Left lung (tissue), 10 donors: ENCODE data around the gene PAX8. TPM values are rescaled to one million over a fixed set of nuclear protein-coding genes. Genes with fewer than 3 reads are reported as not detected.
A peak's percentile ranks its signal among the peaks of the same experiment; 100 is the strongest.

ENCODE experiments used
- ATAC-seq: fragments of 200-7000 bp; cut with Tn5 transposase; one replicate; pipeline ENCODE4 v1.9.1; 2020; ENCODE audit warnings: moderate library complexity
- DNase-seq, 4 donors: peaks; one replicate each; pipeline ENCODE4 v3.0.0-alpha.2; 2013 to 2020
- H3K27ac ChIP-seq, 2 donors: fragments of 200-600 bp; sonication (generic) in 1 of 2; one replicate each; pipeline versions ENCODE4 v1.5.0 to v1.8.0; 2020 to 2021
- H3K27me3 ChIP-seq, 2 donors: fragments of 200-600 bp; sonication (generic) in 1 of 2; one replicate each; pipeline versions ENCODE4 v1.5.0 to v1.8.0; 2020 to 2021
- H3K36me3 ChIP-seq, 2 donors: fragments of 200-600 bp; sonication (generic) in 1 of 2; one replicate each; pipeline versions ENCODE4 v1.5.0 to v1.8.0; 2020 to 2021
- H3K4me1 ChIP-seq, 2 donors: fragments of 200-600 bp; one replicate each; pipeline ENCODE4 v1.8.0; 2021
- H3K4me3 ChIP-seq, 2 donors: fragments of 200-600 bp; sonication (generic) in 1 of 2; one replicate each; pipeline versions ENCODE4 v1.5.0 to v1.8.0; 2020 to 2021; ENCODE audit warnings: mild to moderate bottlenecking in 1 of 2
- H3K9me3 ChIP-seq, 2 donors: fragments of 200-600 bp; sonication (generic) in 1 of 2; one replicate each; pipeline versions ENCODE4 v1.5.0 to v1.8.0; 2020 to 2021
- CTCF ChIP-seq, 2 donors: fragments of 200-600 bp; sonication (generic) in 1 of 2; IDR thresholded peaks; one replicate each; pipeline versions ENCODE4 v1.5.0 to v1.8.0; 2021; ENCODE audit warnings: antibody characterized with exemption in 2 of 2
- intact Hi-C, 2 donors: fragments of 100-400 bp; cut with DNase I; formaldehyde crosslinking; loops; one replicate each; pipeline versions ENCODE4 v1.11.2 to v1.14.2; 2022
- polyA plus RNA-seq, 6 donors: library from polyadenylated mRNA; unstranded; fragments of 120-200 nt; gene quantifications; one replicate each; pipeline ENCODE4 v1.2.1, GENCODE V29; 2013; ENCODE audit not compliant: insufficient read length in 6 of 6
- total RNA-seq, 2 donors: library from RNA; stranded (reverse); fragmentation: NEBNext Ultra II Directional; extraction: Animal tissue kit (Norgen Biotek cat#: 25700); gene quantifications; one replicate each; pipeline ENCODE4 v1.2.1, GENCODE V29; 2021
- donor health status: DM: no; HTN: yes; CAD: no.
- donor health status: DM: no; HTN: no; CAD: no.

The PAX8 gene
- total and polyA plus RNA-seq, 8 donors, result 2.6 to 16.8 (median 6.4) TPM

GRCh38 chr2:113171334-113172075 is 107.2 kb downstream of the PAX8 start:
- H3K27me3 ChIP-seq, result no peaks in the 10 kb centered on the region
- H3K36me3 ChIP-seq, result no peaks in the 10 kb centered on the region
- DNase-seq (peak in 1 of 4 donors; percentile 29), ATAC-seq (no peak)
- H3K27ac ChIP-seq, result no peak overlapping the region
- H3K4me3 ChIP-seq, result no peak overlapping the region
- TF ChIP-seq CTCF (IDR thresholded peaks at IDR 0.05), result no peak
- peaks cover 0 to 47% of the 10 kb centered on the region in 2 donors for H3K4me1 ChIP-seq
- intact Hi-C loops, result no loop called here
- no peaks in the 10 kb centered on the region for H3K9me3 ChIP-seq

GRCh38 chr2:113169586-113169985 is 109.1 kb downstream of the PAX8 start:
- no peak overlapping the region for H3K4me3 ChIP-seq
- intact Hi-C loops, result no loop called here
- no peak for ATAC-seq

GRCh38 chr2:113169002-113169530 is 109.7 kb downstream of the PAX8 start:
- ATAC-seq (no peak), DNase-seq (no peak)
- H3K27me3 ChIP-seq, result no peaks in the 10 kb centered on the region
- H3K9me3 ChIP-seq, result no peaks in the 10 kb centered on the region
- peak overlapping the region in 1 of 2 donors; percentile 47 for H3K27ac ChIP-seq
- intact Hi-C loops, result no loop called here
- TF ChIP-seq CTCF (IDR thresholded peaks at IDR 0.05), result no peak
- H3K36me3 ChIP-seq, result no peaks in the 10 kb centered on the region
- H3K4me1 ChIP-seq, result peaks cover 0 to 30% of the 10 kb centered on the region in 2 donors
- no peak overlapping the region for H3K4me3 ChIP-seq

More at GRCh38 chr2:113169586-113169985, 109.1 kb downstream of the PAX8 start:
- Histone ChIP-seq H3K27ac (no peak overlapping the region), H3K36me3 (no peaks in the 10 kb centered on the region), H3K4me1 (peaks cover 0 to 30% of the 10 kb centered on the region in 2 donors), H3K27me3 (no peaks in the 10 kb centered on the region), H3K9me3 (no peaks in the 10 kb centered on the region)
- no peak for DNase-seq
- no peak for TF ChIP-seq CTCF (IDR thresholded peaks at IDR 0.05)

- DNase-seq (no peak), ATAC-seq (no peak)
- no peak overlapping the region for H3K4me3 ChIP-seq
- no peak for TF ChIP-seq CTCF (IDR thresholded peaks at IDR 0.05)
- intact Hi-C loops, result no loop called here
- no peaks in the 10 kb centered on the region for H3K36me3 ChIP-seq
- H3K9me3 ChIP-seq, result no peaks in the 10 kb centered on the region
- H3K27me3 ChIP-seq, result no peaks in the 10 kb centered on the region
- H3K4me1 ChIP-seq, result peaks cover 0 to 22% of the 10 kb centered on the region in 2 donors
- no peak overlapping the region for H3K27ac ChIP-seq
Observed at GRCh38 chr2:113167962-113168340, 110.8 kb downstream of the PAX8 start.

GRCh38 chr2:113167115-113167932 is 111.4 kb downstream of the PAX8 start:
- TF ChIP-seq CTCF (IDR thresholded peaks at IDR 0.05), result no peak
- intact Hi-C loops, result no loop called here
- Histone ChIP-seq H3K4me3 (no peak overlapping the region), H3K27ac (peak overlapping the region in 1 of 2 donors; percentile 29), H3K9me3 (no peaks in the 10 kb centered on the region), H3K36me3 (no peaks in the 10 kb centered on the region), H3K27me3 (no peaks in the 10 kb centered on the region), H3K4me1 (peaks cover 0 to 21% of the 10 kb centered on the region in 2 donors)
- ATAC-seq, result peak; percentile 91
- peak in 2 of 4 donors; percentile 37 to 68 for DNase-seq
